ENCODE measurements around the gene ATP10D. TPM values are rescaled to one million over a fixed set of nuclear protein-coding genes. Genes with fewer than 3 reads are reported as not detected.

Gene ATP10D
- total RNA-seq (2014; rRNA removed; shearing (Covaris generic); ENCODE audit: low replicate concordance), result 6.8 and 7.6 TPM in 2 replicates

GRCh38 chr4:47485047-47485692, at the start of gene ATP10D:
TSS of gene ATP10D (plus strand) at chr4:47485275. CDS start at chr4:47512541, 27,266 bp downstream.
- in situ Hi-C loops (cut with HindIII; ENCODE audit: low pct_unique_long_range_greater_than_20kb, low sequenced_read_pairs), result no loop called here
- peak; percentile 92 for DNase-seq (ENCODE audit: low read depth)

- in situ Hi-C loops (cut with HindIII; ENCODE audit: low pct_unique_long_range_greater_than_20kb, low sequenced_read_pairs), result no loop called here
- no peak for DNase-seq (ENCODE audit: low read depth)
Measured at GRCh38 chr4:47442980-47443379, 42.1 kb upstream of the ATP10D start.

GRCh38 chr4:47444031-47444430, 41.0 kb upstream of the ATP10D start:
- in situ Hi-C loops (cut with HindIII; ENCODE audit: low pct_unique_long_range_greater_than_20kb, low sequenced_read_pairs), result no loop called here
- no peak for DNase-seq (ENCODE audit: low read depth)

GRCh38 chr4:47451657-47452056, 33.4 kb upstream of the ATP10D start:
- in situ Hi-C loops (cut with HindIII; ENCODE audit: low pct_unique_long_range_greater_than_20kb, low sequenced_read_pairs), result no loop called here
- DNase-seq (ENCODE audit: low read depth), result no peak

GRCh38 chr4:47462799-47463234, 22.3 kb upstream of the ATP10D start:
- no peak for DNase-seq (ENCODE audit: low read depth)
- in situ Hi-C loops (cut with HindIII; ENCODE audit: low pct_unique_long_range_greater_than_20kb, low sequenced_read_pairs), result no loop called here

- peak; percentile 92 for DNase-seq (ENCODE audit: low read depth)
- in situ Hi-C loops (cut with HindIII; ENCODE audit: low pct_unique_long_range_greater_than_20kb, low sequenced_read_pairs), result no loop called here
Measured at GRCh38 chr4:47463235-47463956, 21.7 kb upstream of the ATP10D start, which contains the start of gene COMMD8. TSS of gene COMMD8 (minus strand) at chr4:47463702. CDS start at chr4:47463651, 51 bp downstream.

- in situ Hi-C loops (cut with HindIII; ENCODE audit: low pct_unique_long_range_greater_than_20kb, low sequenced_read_pairs), result no loop called here
- DNase-seq (ENCODE audit: low read depth), result peak; percentile 53
Measured at GRCh38 chr4:47465004-47465403, 20.1 kb upstream of the ATP10D start.

GRCh38 chr4:47466056-47466785, 18.9 kb upstream of the ATP10D start:
- in situ Hi-C loops (cut with HindIII; ENCODE audit: low pct_unique_long_range_greater_than_20kb, low sequenced_read_pairs), result no loop called here
- DNase-seq (ENCODE audit: low read depth), result no peak

- DNase-seq (ENCODE audit: low read depth), result no peak
- in situ Hi-C loops (cut with HindIII; ENCODE audit: low pct_unique_long_range_greater_than_20kb, low sequenced_read_pairs), result no loop called here
Measured at GRCh38 chr4:47468706-47469365, 16.2 kb upstream of the ATP10D start.

GRCh38 chr4:47469951-47470350, 15.1 kb upstream of the ATP10D start:
- in situ Hi-C loops (cut with HindIII; ENCODE audit: low pct_unique_long_range_greater_than_20kb, low sequenced_read_pairs), result no loop called here

GRCh38 chr4:47471064-47471463, 14.0 kb upstream of the ATP10D start:
- no peak for DNase-seq (ENCODE audit: low read depth)
- in situ Hi-C loops (cut with HindIII; ENCODE audit: low pct_unique_long_range_greater_than_20kb, low sequenced_read_pairs), result no loop called here

More at GRCh38 chr4:47469951-47470350, 15.1 kb upstream of the ATP10D start:
- DNase-seq (ENCODE audit: low read depth), result no peak

GRCh38 chr4:47471591-47471990, 13.5 kb upstream of the ATP10D start:
- in situ Hi-C loops (cut with HindIII; ENCODE audit: low pct_unique_long_range_greater_than_20kb, low sequenced_read_pairs), result no loop called here
- no peak for DNase-seq (ENCODE audit: low read depth)

- DNase-seq (ENCODE audit: low read depth), result no peak
- in situ Hi-C loops (cut with HindIII; ENCODE audit: low pct_unique_long_range_greater_than_20kb, low sequenced_read_pairs), result no loop called here
Measured at GRCh38 chr4:47473141-47473750, 11.8 kb upstream of the ATP10D start.

GRCh38 chr4:47474799-47475198, 10.3 kb upstream of the ATP10D start:
- no peak for DNase-seq (ENCODE audit: low read depth)
- in situ Hi-C loops (cut with HindIII; ENCODE audit: low pct_unique_long_range_greater_than_20kb, low sequenced_read_pairs), result no loop called here

GRCh38 chr4:47475411-47475810, 9.7 kb upstream of the ATP10D start:
- in situ Hi-C loops (cut with HindIII; ENCODE audit: low pct_unique_long_range_greater_than_20kb, low sequenced_read_pairs), result no loop called here

GRCh38 chr4:47478804-47479203, 6.3 kb upstream of the ATP10D start:
- DNase-seq (ENCODE audit: low read depth), result no peak
- in situ Hi-C loops (cut with HindIII; ENCODE audit: low pct_unique_long_range_greater_than_20kb, low sequenced_read_pairs), result no loop called here

More at GRCh38 chr4:47475411-47475810, 9.7 kb upstream of the ATP10D start:
- DNase-seq (ENCODE audit: low read depth), result no peak

- in situ Hi-C loops (cut with HindIII; ENCODE audit: low pct_unique_long_range_greater_than_20kb, low sequenced_read_pairs), result no loop called here
- DNase-seq (ENCODE audit: low read depth), result no peak
Measured at GRCh38 chr4:47482326-47482725, 2.7 kb upstream of the ATP10D start.

GRCh38 chr4:47483745-47484144, 1.3 kb upstream of the ATP10D start:
- no peak for DNase-seq (ENCODE audit: low read depth)
- in situ Hi-C loops (cut with HindIII; ENCODE audit: low pct_unique_long_range_greater_than_20kb, low sequenced_read_pairs), result no loop called here
